PC-9 (cell line): Measurements from ENCODE around the gene TGFB2.

Source experiments
- CTCF ChIP-seq: fragments of 200-600 bp; sonication (generic); conservative IDR thresholded peaks from 2 replicates; pipeline ENCODE4 v1.6.1; 2017; ENCODE audit warnings: mixed run types, antibody characterized with exemption, mild to moderate bottlenecking, moderate library complexity
- EZH2 ChIP-seq: fragments of 200-600 bp; sonication (generic); IDR thresholded peaks from 2 replicates; pipeline ENCODE4 v1.8.0; 2017; ENCODE audit warnings: antibody characterized with exemption, low read depth

- TF ChIP-seq CTCF (no peak), EZH2 (no peak)
Measured at GRCh38 chr1:218395916-218396315, 50.8 kb downstream of the TGFB2 start.
